H1 (cell line): Measurements from ENCODE around the gene CAMTA1. TPM values are rescaled to one million over a fixed set of nuclear protein-coding genes. Genes with fewer than 3 reads are reported as not detected.

Experiments
- CTCF ChIA-PET: fragments of 300-600 bp; sonication (Branson Sonifier 250); formaldehyde crosslinking; loops from one replicate; lab custom pipeline; 2021; ENCODE audit not compliant: partially characterized antibody; lab: Charles Lee
- POLR2A ChIA-PET: fragments of 300-600 bp; sonication (Branson Sonifier 250); formaldehyde crosslinking; loops from one replicate; lab custom pipeline; 2021; ENCODE audit warnings: inconsistent platforms; ENCODE audit not compliant: partially characterized antibody; lab: Charles Lee
- DNase-seq, 2 experiments: peaks; one replicate each; pipeline versions ENCODE4 v3.0.0 to v3.0.0-alpha.2; 2010 to 2022; ENCODE audit warnings: low spot score in 2 of 2, low read depth in 1 of 2, mixed read lengths in 1 of 2
- FAIRE-seq: peaks from 2 replicates; lab custom pipeline; 2011; peaks lifted over from hg19 to GRCh38; lab: Jason Lieb, UNC
- H2AFZ ChIP-seq: 2 replicates; pipeline ENCODE4 v1.8.1; 2012; ENCODE audit warnings: low read length, inconsistent platforms
- H2AK5ac ChIP-seq: 2 replicates; pipeline ENCODE4 v1.6.1; 2013; ENCODE audit warnings: low read depth, low read length
- H2BK120ac ChIP-seq: replicated peaks from 2 replicates; pipeline ENCODE3; 2013; ENCODE audit warnings: low read depth, low read length, inconsistent platforms
- H2BK12ac ChIP-seq: 2 replicates; pipeline ENCODE4 v1.6.1; 2013; ENCODE audit warnings: low read depth, low read length
- H2BK15ac ChIP-seq: 2 replicates; pipeline ENCODE4 v1.6.1; 2013; ENCODE audit warnings: low read length
- H2BK20ac ChIP-seq: 2 replicates; pipeline ENCODE4 v1.6.1; 2013; ENCODE audit warnings: low read length
- H2BK5ac ChIP-seq: 2 replicates; pipeline ENCODE4 v1.6.1; 2013; ENCODE audit warnings: low read depth, low read length
- H3K14ac ChIP-seq: 2 replicates; pipeline ENCODE4 v1.6.1; 2013; ENCODE audit warnings: inconsistent platforms; ENCODE audit not compliant: insufficient read length
- H3K18ac ChIP-seq: 2 replicates; pipeline ENCODE4 v1.6.1; 2013; ENCODE audit warnings: low read length; ENCODE audit errors: extremely low read depth
- H3K23ac ChIP-seq: 2 replicates; pipeline ENCODE4 v1.6.1; 2013; ENCODE audit warnings: inconsistent platforms; ENCODE audit not compliant: insufficient read length
- H3K23me2 ChIP-seq: 2 replicates; pipeline ENCODE4 v1.6.1; 2013; ENCODE audit warnings: low read depth, low read length
- H3K27ac ChIP-seq: 2 replicates; pipeline ENCODE4 v1.6.1; 2011; ENCODE audit warnings: low read depth, low read length, inconsistent platforms
- H3K27me3 ChIP-seq, 4 experiments: replicated peaks in 1 of 4; 1 replicate in 1 of 4; 2 replicates in 3 of 4; pipeline versions ENCODE4 v1.6.1 to v1.8.1; 2011 to 2013; ENCODE audit warnings: low read length in 3 of 4, mild to moderate bottlenecking in 3 of 4, inconsistent platforms in 2 of 4, mixed read lengths in 2 of 4, moderate library complexity in 1 of 4; ENCODE audit not compliant: control insufficient read depth in 3 of 4, insufficient read depth in 3 of 4; ENCODE audit errors: extremely low read depth in 1 of 4
- H3K36me3 ChIP-seq, 4 experiments: 2 replicates each; pipeline versions ENCODE4 v1.6.1 to v1.8.1; 2011 to 2013; ENCODE audit warnings: mild to moderate bottlenecking in 4 of 4, low read length in 3 of 4, moderate library complexity in 2 of 4, control low read depth in 1 of 4, inconsistent platforms in 1 of 4; ENCODE audit not compliant: insufficient read depth in 4 of 4, control insufficient read depth in 2 of 4
- H3K4ac ChIP-seq: replicated peaks from 2 replicates; pipeline ENCODE3; 2013; ENCODE audit warnings: low read length, low read depth, mixed read lengths, inconsistent platforms; ENCODE audit not compliant: insufficient read length
- H3K4me1 ChIP-seq, 4 experiments: replicated peaks in 1 of 4; 1 replicate in 1 of 4; 2 replicates in 3 of 4; pipeline versions ENCODE4 v1.6.1 to v1.8.1; 2011 to 2013; ENCODE audit warnings: low read length in 3 of 4, inconsistent platforms in 2 of 4, mixed read lengths in 1 of 4; ENCODE audit not compliant: insufficient read depth in 4 of 4, control insufficient read depth in 3 of 4
- H3K4me2 ChIP-seq, 2 experiments: 2 replicates each; pipeline versions ENCODE4 v1.6.1 to v1.8.1; 2011 to 2013; ENCODE audit warnings: low read depth in 2 of 2, low read length in 2 of 2, control low read depth in 1 of 2, inconsistent platforms in 1 of 2, mild to moderate bottlenecking in 1 of 2; ENCODE audit not compliant: insufficient read depth in 1 of 2
- H3K4me3 ChIP-seq, 4 experiments: fragments of 200-600, 300-600 bp in 1 of 4; sonication (generic), shearing (Covaris generic), sonication (Bioruptor Twin) in 1 of 4; 2 replicates each; pipeline versions ENCODE4 v1.5.1 to v1.8.1; 2011 to 2016; ENCODE audit warnings: low read length in 4 of 4, low read depth in 3 of 4, control low read depth in 2 of 4, inconsistent platforms in 2 of 4, mild to moderate bottlenecking in 2 of 4, mixed read lengths in 1 of 4, moderate library complexity in 1 of 4; ENCODE audit not compliant: insufficient read depth in 2 of 4; ENCODE audit errors: extremely low read depth in 1 of 4
- H3K56ac ChIP-seq: replicated peaks from 2 replicates; pipeline ENCODE3; 2013; ENCODE audit warnings: low read depth, mild to moderate bottlenecking, mixed read lengths, low read length, inconsistent platforms; ENCODE audit not compliant: insufficient read length
- H3K79me1 ChIP-seq: 2 replicates; pipeline ENCODE4 v1.6.1; 2013; ENCODE audit warnings: low read depth, low read length, control low read depth
- H3K79me2 ChIP-seq, 2 experiments: 2 replicates each; pipeline versions ENCODE4 v1.6.1 to v1.8.1; 2012 to 2013; ENCODE audit warnings: low read length in 2 of 2, mild to moderate bottlenecking in 2 of 2, inconsistent platforms in 1 of 2; ENCODE audit not compliant: insufficient read depth in 2 of 2, control insufficient read depth in 1 of 2
- H3K9ac ChIP-seq, 4 experiments: replicated peaks in 1 of 4; 1 replicate in 1 of 4; 2 replicates in 3 of 4; pipeline versions ENCODE4 v1.6.1 to v1.8.1; 2011 to 2013; ENCODE audit warnings: low read depth in 3 of 4, low read length in 3 of 4, control low read depth in 2 of 4, mild to moderate bottlenecking in 2 of 4, moderate library complexity in 2 of 4, inconsistent platforms in 1 of 4; ENCODE audit errors: extremely low read depth in 1 of 4
- H3K9me3 ChIP-seq, 2 experiments: 2 replicates each; pipeline versions ENCODE4 v1.6.1 to v1.8.1; 2012 to 2013; ENCODE audit warnings: mild to moderate bottlenecking in 2 of 2, moderate library complexity in 2 of 2, control low read depth in 1 of 2, inconsistent platforms in 1 of 2, low read depth in 1 of 2, low read length in 1 of 2, mixed read lengths in 1 of 2; ENCODE audit not compliant: insufficient read depth in 2 of 2
- H4K20me1 ChIP-seq, 2 experiments: replicated peaks in 1 of 2; 2 replicates each; pipeline versions ENCODE3 to v1.8.1; 2011 to 2013; ENCODE audit warnings: inconsistent platforms in 2 of 2, low read length in 2 of 2, mild to moderate bottlenecking in 1 of 2; ENCODE audit not compliant: insufficient read depth in 2 of 2, control insufficient read depth in 1 of 2
- H4K5ac ChIP-seq: 2 replicates; pipeline ENCODE4 v1.6.1; 2013; ENCODE audit warnings: low read length, low read depth, mixed read lengths, inconsistent platforms; ENCODE audit not compliant: insufficient read length
- H4K8ac ChIP-seq: 2 replicates; pipeline ENCODE4 v1.8.0; 2013; ENCODE audit warnings: mild to moderate bottlenecking, moderate library complexity, low read length, inconsistent platforms; ENCODE audit not compliant: insufficient read depth; ENCODE audit errors: extremely low read depth
- H4K91ac ChIP-seq: replicated peaks from 2 replicates; pipeline ENCODE3; 2013; ENCODE audit warnings: low read length, mixed read lengths, inconsistent platforms; ENCODE audit not compliant: insufficient read length
- BCL11A ChIP-seq, 2 experiments: IDR thresholded peaks; one replicate each; pipeline ENCODE4 v1.6.1; 2011; ENCODE audit warnings: low read depth in 2 of 2, low read length in 2 of 2, mild to moderate bottlenecking in 2 of 2
- CBX8 ChIP-seq: fragments of 300-800, 300-1000 bp; sonication (generic); IDR thresholded peaks from 2 replicates; pipeline ENCODE4 v1.7.1; 2016; ENCODE audit warnings: low read depth, low read length, borderline replicate concordance
- CHD2 ChIP-seq: IDR thresholded peaks from 2 replicates; pipeline ENCODE4 v1.6.1; 2012; ENCODE audit warnings: low read length, improper control_type of control experiment
- CTCF ChIP-seq, 3 experiments: IDR thresholded peaks; 1 replicate in 2 of 3; 2 replicates in 1 of 3; pipeline versions ENCODE4 v1.5.1 to v1.6.1; 2011; ENCODE audit warnings: low read length in 3 of 3, mild to moderate bottlenecking in 3 of 3, inconsistent platforms in 2 of 3, low read depth in 1 of 3, moderate library complexity in 1 of 3; ENCODE audit not compliant: insufficient read depth in 1 of 3; ENCODE audit errors: control extremely low read depth in 1 of 3
- EGR1 ChIP-seq: IDR thresholded peaks from 2 replicates; pipeline ENCODE4 v1.6.1; 2011; ENCODE audit warnings: low read depth, low read length, borderline replicate concordance
- GTF2F1 ChIP-seq: IDR thresholded peaks from 2 replicates; pipeline ENCODE4 v1.6.1; 2012; ENCODE audit warnings: low read depth, low read length, improper control_type of control experiment, borderline replicate concordance
- KDM1A ChIP-seq: fragments of 200-600, 300-600 bp; sonication (generic); IDR thresholded peaks from 2 replicates; pipeline ENCODE4 v1.7.1; 2016; ENCODE audit warnings: mild to moderate bottlenecking, low read length, borderline replicate concordance
- MAX ChIP-seq: IDR thresholded peaks from 2 replicates; pipeline ENCODE4 v1.6.1; 2012; ENCODE audit warnings: inconsistent platforms
- POLR2A ChIP-seq, 2 experiments: IDR thresholded peaks; 1 replicate in 1 of 2; 2 replicates in 1 of 2; pipeline ENCODE4 v1.6.1; 2011; ENCODE audit warnings: low read depth in 2 of 2, low read length in 2 of 2, mild to moderate bottlenecking in 2 of 2; ENCODE audit errors: control extremely low read depth in 1 of 2
- POU5F1 ChIP-seq: IDR thresholded peaks from 2 replicates; pipeline ENCODE4 v1.6.1; 2011; ENCODE audit warnings: low read depth, mild to moderate bottlenecking, low read length, moderate library complexity
- WGBS, 2 experiments: shearing (Covaris generic) in 1 of 2; methylation state at CpG; one replicate each; pipeline versions ENCODE4 v1.1.6 to v1.1.7; 2013 to 2015; ENCODE audit warnings: low lambda C conversion rate in 2 of 2, mixed read lengths in 2 of 2, inconsistent platforms in 1 of 2, low coverage in 1 of 2, missing lambda C conversion rate in 1 of 2; ENCODE audit not compliant: insufficient replicate concordance in 2 of 2, insufficient coverage in 1 of 2, insufficient read length in 1 of 2; ENCODE audit errors: extremely low coverage in 1 of 2, missing lambda C conversion rate in 1 of 2; 5-methylcytosine and 5-hydroxymethylcytosine counted together
- polyA plus RNA-seq, 7 experiments: library from polyadenylated mRNA; depleted of rRNA in 3 of 7; stranded (reverse) in 5 of 7; unstranded in 2 of 7; fragments of >200 nt in 5 of 7; fragments of 200-250 nt in 2 of 7; gene quantifications; 1 replicate in 5 of 7; 2 replicates in 1 of 7; 4 replicates in 1 of 7; pipeline versions ENCODE4 v1.2.1 to v1.2.3, GENCODE V29; 2011 to 2013; ENCODE audit warnings: missing spikeins in 2 of 7, mixed read lengths in 2 of 7
- total RNA-seq: library from RNA; stranded (reverse); fragmentation: NEBNext Ultra II Directional; extraction: Animal tissue kit (Norgen Biotek cat#: 25700); gene quantifications from 2 replicates; pipeline ENCODE4 v1.2.1, GENCODE V29; 2021

The CAMTA1 gene
- total and polyA plus RNA-seq, 2 of the 8 experiments (the other 6 are each of a cell fraction or from before 2014, with no cell fraction given) = 65.0 to 119 TPM

GRCh38 chr1:7667625-7668218 is 882.5 kb downstream of the CAMTA1 start:
- Histone ChIP-seq H2BK15ac (no peak overlapping the region), H3K4me1 (peaks cover 0 to 23% (median 12%) of the 10 kb centered on the region in 4 experiments; a peak in 6 of 7 replicates), H2BK5ac (no peak overlapping the region), H3K4ac (no peak overlapping the region), H2AFZ (peak overlapping the region; percentile 91; the same call in 1 of the 2 replicates), H3K79me2 (no peaks in the 10 kb centered on the region), H4K91ac (no peak overlapping the region), H2AK5ac (no peak overlapping the region), H4K20me1 (no peaks in the 10 kb centered on the region), H2BK120ac (no peak overlapping the region), H3K9ac (no peak overlapping the region), H3K4me2 (no peak overlapping the region), H3K27me3 (no peaks in the 10 kb centered on the region; a peak in 1 of 7 replicates), H3K27ac (no peak overlapping the region), H4K5ac (no peak overlapping the region), H2BK12ac (peak overlapping the region; percentile 75; the same call in 1 of the 2 replicates), H3K18ac (no peak overlapping the region; the same call in 1 of the 2 replicates), H3K14ac (no peak overlapping the region), H3K23me2 (0 out of 2 replicates have a peak, but pooled peaks cover 2% of the 10 kb centered on the region), H3K4me3 (no peak overlapping the region), H2BK20ac (no peak overlapping the region), H3K56ac (no peak overlapping the region), H4K8ac (peak overlapping the region; percentile 58), H3K9me3 (no peaks in the 10 kb centered on the region), H3K36me3 (no peaks in the 10 kb centered on the region), H3K79me1 (no peaks in the 10 kb centered on the region), H3K23ac (no peak overlapping the region)
- CTCF ChIA-PET = interaction anchor here (0.5 to 23.6 kb wide), 53 partner anchors 8 to 680 kb away, joined by 3 to 554 read pairs (median 5); partner anchors contain the start of gene VAMP3
- peak; percentile 53 to 99 for DNase-seq
- 32% methylated on average over 11 of the region's 11 CpGs; no CpG with 5 or more reads in 1 of the 2 experiments for WGBS, 2 experiments
- POLR2A ChIA-PET = interaction anchor here (1.5 to 3.6 kb wide), 2 partner anchors 37 to 86 kb away, joined by 6 to 36 read pairs; no protein-coding TSS in a partner anchor
- peak; percentile 24 for FAIRE-seq
- TF ChIP-seq KDM1A (no peak), CHD2 (no peak), GTF2F1 (no peak), POU5F1 (no peak), EGR1 (no peak), POLR2A (IDR thresholded peaks at IDR 0.05; ENCODE audit: control extremely low read depth in 1 of 2, low read depth in 2 of 2, low read length in 2 of 2) (no peak), MAX (0 out of 2 replicates have a peak, but pooled peaks have one; percentile 29), CTCF (IDR thresholded peaks at IDR 0.05; ENCODE audit: control extremely low read depth in 1 of 3, insufficient read depth in 1 of 3, low read depth in 1 of 3, low read length in 3 of 3) (peak; percentile 99 to 100 (median 100)), CBX8 (no peak), BCL11A (IDR thresholded peaks at IDR 0.05; ENCODE audit: low read depth in 2 of 2, low read length in 2 of 2) (no peak)
